ENCODE measurements around the gene AP1B1.
"Not testable (repeated sequence)": the region's sequence is repeated elsewhere in the genome, so short reads cannot be mapped to it uniquely, and the experiment has no call there.

Gene AP1B1

DNA sequence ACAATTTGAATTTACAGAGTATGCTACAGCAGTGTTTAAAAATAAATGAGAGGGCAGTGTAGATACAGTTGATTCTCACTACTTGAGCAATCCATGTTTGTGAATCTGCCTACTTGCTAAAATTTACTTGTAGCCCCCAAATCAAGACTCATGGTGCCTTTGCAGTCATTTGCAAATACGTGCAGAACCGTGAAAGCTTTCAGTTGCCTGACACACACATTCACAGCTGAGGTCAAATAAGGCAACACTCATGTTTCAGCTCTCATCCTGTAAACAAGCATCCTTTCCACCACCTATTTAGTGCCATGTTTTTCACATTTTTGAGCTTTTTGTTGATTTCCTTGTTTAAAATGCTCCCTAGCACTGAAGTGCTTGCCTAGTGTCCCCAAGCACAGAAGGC, 40.3 kb downstream of the AP1B1 start:
- no peak for FAIRE-seq

- FAIRE-seq = no peak
Observed at GRCh38 chr22:29346659-29347058, 41.7 kb downstream of the AP1B1 start.

GRCh38 chr22:29345932-29346331, 42.4 kb downstream of the AP1B1 start:
- FAIRE-seq = no peak

DNA sequence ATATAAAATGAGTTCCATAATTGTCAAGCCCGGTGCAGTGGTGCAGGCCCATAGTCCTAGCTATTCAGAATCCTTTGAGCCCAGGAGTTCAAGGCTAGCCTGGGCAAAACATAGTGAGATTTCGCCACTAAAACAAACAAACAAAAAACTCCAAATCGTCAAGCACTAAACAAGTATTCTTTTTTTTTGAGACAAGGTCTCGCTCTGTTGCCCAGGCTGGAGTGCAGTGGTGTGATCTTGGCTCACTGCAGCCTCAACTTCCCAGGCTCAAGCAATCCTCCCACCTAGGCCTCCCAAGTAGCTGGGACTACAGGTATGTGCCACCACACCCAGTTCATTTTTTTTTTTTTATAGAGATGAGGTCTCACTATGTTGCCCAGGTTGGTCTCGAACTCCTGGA, 43.5 kb downstream of the AP1B1 start:
- FAIRE-seq = not testable (repeated sequence)

- no peak for FAIRE-seq
Observed at GRCh38 chr22:29344137-29344536, 44.2 kb downstream of the AP1B1 start.

DNA sequence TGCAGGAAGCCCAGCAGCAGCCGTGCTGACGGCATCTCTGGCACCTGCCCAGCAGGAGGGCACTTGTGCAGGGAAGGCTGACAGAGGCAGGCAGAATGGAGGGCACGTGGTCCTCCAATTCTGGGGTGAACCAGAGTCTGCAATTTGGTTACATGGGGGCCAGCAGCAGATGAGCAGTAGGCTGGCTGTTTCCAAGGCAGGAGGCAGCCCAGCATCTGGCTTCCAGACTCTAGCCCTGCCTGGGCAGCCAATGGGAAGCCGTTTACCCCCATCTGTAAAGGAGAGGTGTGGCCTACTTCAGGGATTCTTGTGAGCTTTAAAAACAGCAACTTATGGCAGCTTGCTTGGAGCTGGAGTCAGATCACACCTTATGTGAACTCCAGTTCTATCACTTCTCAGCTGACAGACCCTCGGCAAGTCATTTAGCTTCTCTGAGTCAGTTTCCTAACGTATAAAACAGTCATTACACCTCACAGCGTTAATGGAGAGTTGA, 45.0 kb downstream of the AP1B1 start:
- FAIRE-seq = peak; percentile 51

- no peak for FAIRE-seq
Observed at GRCh38 chr22:29342577-29343312, 45.6 kb downstream of the AP1B1 start.

GRCh38 chr22:29342177-29342576, 46.2 kb downstream of the AP1B1 start:
- FAIRE-seq = no peak

- no peak for FAIRE-seq
Observed at GRCh38 chr22:29341849-29342127, 46.6 kb downstream of the AP1B1 start.

- no peak for FAIRE-seq
Observed at GRCh38 chr22:29341056-29341848, 47.1 kb downstream of the AP1B1 start.

- no peak for FAIRE-seq
Observed at GRCh38 chr22:29340566-29340965, 47.8 kb downstream of the AP1B1 start.

DNA sequence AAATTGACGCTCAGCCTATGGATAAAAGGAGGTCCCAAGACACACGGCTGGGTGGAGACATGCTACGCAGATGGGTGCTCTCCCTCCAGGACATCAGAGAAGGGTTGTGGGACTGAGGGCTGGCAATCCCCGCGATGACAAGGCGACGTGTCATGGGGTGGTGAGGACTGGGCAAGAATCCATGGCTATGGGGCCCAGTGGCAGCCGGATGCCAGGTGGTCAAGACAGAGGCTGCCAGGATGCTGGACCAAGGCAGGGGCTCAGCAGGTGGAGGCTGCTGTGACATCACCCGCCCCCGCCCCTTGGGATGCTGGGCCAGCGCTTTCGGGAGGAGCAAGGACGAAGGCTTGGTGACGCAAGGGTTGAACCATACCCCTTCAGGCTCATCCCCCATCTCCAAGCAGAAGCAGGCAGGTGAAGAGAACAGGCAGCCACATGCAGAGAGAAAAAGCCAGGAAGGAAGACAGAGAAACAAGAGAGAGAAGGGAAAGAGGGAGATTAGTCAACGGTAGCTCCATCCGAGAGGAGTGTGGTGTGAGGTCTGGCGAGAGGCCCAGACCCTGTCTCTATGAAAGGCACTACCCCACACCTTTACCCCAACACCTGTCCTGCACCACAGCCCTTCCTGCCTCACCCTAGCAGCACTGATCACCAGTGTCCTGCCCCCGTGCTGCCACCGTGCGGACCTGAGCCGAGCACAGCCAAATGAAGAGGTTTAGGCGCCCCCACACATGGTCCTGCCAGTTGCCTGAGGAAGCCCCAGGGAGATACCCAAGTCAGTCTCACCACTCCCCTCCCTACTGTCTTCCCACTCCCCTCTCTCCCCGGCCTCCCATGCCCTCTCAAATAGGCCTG, 48.8 kb downstream of the AP1B1 start:
- FAIRE-seq = no peak

DNA sequence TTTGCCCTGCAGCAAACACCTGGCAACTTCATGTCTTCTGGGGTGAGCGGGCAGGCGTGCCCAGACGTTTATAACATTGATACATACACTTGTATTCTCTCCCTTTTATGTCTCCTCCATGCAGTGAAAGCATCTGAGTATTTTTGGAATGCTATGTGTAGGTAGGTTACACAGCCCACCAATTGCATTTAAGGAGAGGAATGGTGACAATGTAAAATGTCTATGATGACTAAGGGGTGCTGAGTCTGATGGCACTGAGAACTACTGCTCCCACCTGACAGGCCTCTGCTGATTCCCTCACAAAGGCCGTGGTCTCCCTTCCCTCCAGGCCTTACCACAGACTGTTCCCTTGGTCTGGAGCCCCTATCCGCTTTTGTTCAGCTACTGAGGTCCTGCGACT, 50.0 kb downstream of the AP1B1 start:
- no peak for FAIRE-seq

DNA sequence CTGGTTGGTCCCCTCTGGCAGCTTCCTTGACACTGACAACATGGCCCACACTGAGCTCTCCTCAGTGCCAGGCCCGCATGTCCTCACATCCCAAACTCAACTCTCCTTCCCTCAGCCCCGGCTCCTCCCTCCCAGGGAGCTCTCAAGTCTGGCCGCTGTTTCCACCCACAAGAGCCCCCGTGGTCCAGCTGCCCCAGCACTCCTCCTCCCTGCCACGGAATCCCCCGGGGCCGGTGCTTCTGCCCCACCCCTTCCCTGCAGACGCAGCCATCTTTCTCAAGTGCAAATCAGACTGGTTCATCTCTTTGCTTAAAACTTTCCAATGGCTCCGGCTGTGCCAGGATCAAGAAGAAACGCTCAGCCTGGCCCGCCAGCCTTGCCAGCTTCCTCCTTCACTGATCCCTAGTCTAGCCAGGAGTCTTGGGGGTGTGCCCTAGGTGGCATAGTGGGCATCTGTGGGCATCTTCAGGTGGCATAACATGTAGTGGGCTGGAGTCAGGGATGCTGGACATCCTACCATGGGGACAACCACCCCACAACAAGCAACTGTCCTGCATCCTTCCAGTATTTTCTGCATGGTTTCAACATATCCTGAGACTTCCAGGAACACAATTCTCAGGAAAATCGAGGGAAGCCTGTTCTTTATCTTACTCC, 50.6 kb downstream of the AP1B1 start:
- no peak for FAIRE-seq

DNA sequence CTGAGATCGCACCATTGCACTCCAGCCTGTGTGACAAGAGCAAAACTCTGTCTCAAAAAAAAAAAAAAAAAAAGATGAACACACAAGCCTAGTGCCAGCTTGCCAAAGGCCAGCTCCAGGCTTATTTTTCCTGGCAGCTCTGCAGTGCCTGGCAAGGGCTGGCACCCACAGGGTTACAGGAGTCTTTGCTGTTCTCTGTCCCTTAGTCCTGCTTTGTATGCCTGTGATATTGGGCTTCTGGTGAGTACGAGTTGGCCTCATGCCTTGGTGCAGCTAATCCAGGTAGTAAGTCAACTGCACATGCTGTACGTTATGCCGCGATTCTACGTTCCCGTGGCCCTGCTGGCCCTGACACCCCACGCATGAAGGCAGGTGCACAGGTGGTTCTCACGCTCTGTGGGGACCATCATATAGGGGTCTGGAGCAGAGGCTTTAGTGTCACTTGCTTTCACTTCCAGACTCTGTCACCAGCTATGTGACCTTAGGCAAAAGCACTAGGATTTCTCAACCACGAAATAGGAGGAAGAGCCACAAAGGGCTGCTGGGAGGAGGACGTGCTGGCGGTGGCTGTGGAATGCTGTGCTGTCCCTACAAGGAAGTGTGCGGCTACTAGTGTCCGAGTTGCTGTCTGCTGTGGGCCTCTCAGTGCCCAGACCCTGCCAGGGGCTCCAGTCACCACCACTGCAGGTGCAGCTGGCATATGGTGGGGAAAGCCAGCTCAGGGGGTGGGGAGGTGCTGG, 51.4 kb downstream of the AP1B1 start:
- FAIRE-seq = no peak

DNA sequence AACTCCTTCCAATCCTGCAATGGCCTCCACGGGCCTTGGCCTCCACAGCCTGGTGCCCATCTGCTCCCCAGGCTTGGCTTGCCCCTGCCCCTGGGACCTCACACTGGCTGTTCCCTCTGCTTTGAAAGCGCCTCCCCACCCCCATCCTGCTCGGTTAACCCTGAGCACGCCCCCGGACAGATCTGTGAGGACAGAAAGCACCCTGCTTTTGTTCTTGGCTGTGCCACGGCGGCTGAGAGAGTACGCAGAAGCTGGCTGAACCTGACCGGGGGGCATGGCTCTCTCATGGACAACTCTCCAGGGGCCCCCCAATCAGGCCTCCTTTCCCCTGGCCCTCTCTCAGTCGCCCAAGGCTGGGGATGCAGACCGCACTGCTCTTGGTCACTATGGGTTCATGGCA, 52.7 kb downstream of the AP1B1 start:
- no peak for FAIRE-seq

- FAIRE-seq = no peak
Observed at GRCh38 chr22:29334696-29335344, 53.5 kb downstream of the AP1B1 start.

- FAIRE-seq = no peak
Observed at GRCh38 chr22:29334148-29334547, 54.2 kb downstream of the AP1B1 start.

DNA sequence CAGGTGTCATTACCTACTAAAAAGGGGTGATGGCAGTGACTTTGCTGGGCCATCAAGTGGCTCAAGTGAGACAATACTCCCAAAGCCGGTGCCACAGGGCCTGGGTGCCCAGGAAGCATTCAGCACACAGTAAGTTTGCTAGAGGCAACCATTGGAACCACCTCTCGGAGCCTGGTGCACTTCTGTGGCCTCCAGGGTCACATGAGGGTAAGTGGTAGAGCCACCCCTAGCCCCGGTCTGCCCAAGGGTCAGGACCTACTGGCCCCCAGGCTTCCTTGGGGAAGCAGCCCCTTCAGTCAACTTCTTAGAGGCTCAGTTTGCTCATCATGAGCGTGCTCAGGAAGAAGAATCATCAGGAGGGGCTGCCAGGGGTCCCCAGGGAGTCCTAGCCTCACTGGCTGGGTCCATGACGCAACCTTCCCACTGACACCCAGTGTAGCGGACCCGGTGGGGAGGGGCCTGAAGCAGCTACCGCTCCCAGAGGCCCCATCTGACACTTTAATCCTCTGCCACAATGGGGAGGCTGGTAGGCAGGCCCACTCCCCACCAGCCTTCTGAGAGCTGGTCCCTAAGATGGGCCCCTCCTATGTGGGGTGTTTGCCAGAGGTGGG, 55.4 kb downstream of the AP1B1 start:
- no peak for FAIRE-seq

GRCh38 chr22:29331658-29332300, 56.6 kb downstream of the AP1B1 start:
- FAIRE-seq = no peak

GRCh38 chr22:29331213-29331612, 57.2 kb downstream of the AP1B1 start:
- no peak for FAIRE-seq
